Measurements from ENCODE around the gene ABR. TPM values are rescaled to one million over a fixed set of nuclear protein-coding genes. Genes with fewer than 3 reads are reported as not detected.

ABR gene
- total and polyA plus RNA-seq, 2 of the 8 experiments (the other 6 are each of a cell fraction or from before 2014, with no cell fraction given) = 44.8 to 47.2 TPM

DNA sequence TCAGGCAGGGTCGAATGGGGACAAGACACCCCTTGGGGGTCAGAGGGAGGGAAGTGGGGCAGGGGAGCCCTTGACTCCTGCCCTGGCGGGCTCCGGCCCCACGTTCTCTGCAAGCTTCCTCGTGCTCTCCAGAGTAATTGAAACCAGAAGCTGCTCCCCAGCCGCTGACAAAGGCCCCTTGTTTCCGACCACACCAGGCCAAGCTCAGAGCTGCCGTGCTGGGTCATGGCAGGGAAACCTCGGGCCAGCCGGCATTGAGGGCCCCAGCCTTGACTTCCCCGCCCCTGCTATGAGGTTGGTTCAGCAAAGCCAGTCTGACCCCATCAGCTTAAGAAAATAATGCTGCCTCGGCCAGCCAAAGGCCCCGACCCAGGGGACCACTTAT lies 139.6 kb downstream of the ABR start:
- ChIA-PET CTCF (ENCODE audit: partially characterized antibody) (interaction anchor here (1.3 to 6.3 kb wide), 4 partner anchors 15 to 41 kb away, joined by 3 to 41 read pairs (median 7); no protein-coding TSS in a partner anchor), POLR2A (ENCODE audit: partially characterized antibody) (interaction anchor here (1.2 to 1.6 kb wide), 2 partner anchors 10 to 12 kb away, joined by 3 to 5 read pairs; no protein-coding TSS in a partner anchor)
- Histone ChIP-seq H2BK15ac (ENCODE audit: low read length) (no peak overlapping the region), H3K4me3 (ENCODE audit: extremely low read depth in 1 of 4, insufficient read depth in 2 of 4, low read depth in 3 of 4, low read length in 4 of 4) (no peak overlapping the region), H2BK120ac (replicated peaks; ENCODE audit: low read depth, low read length) (no peak overlapping the region), H3K9ac (replicated peaks in 1 of 4; ENCODE audit: extremely low read depth in 1 of 4, low read depth in 3 of 4, low read length in 3 of 4) (no peak overlapping the region), H3K14ac (ENCODE audit: insufficient read length) (no peak overlapping the region), H3K56ac (replicated peaks; ENCODE audit: insufficient read length, low read depth, low read length) (no peak overlapping the region), H3K23ac (ENCODE audit: insufficient read length) (no peak overlapping the region), H3K9me3 (ENCODE audit: insufficient read depth in 2 of 2, low read depth in 1 of 2, low read length in 1 of 2) (no peaks in the 10 kb centered on the region), H2BK12ac (ENCODE audit: low read depth, low read length) (no peak overlapping the region), H2BK20ac (ENCODE audit: low read length) (no peak overlapping the region), H4K8ac (ENCODE audit: extremely low read depth, insufficient read depth, low read length) (no peak overlapping the region; the same call in 1 of the 2 replicates), H2AFZ (ENCODE audit: low read length) (no peak overlapping the region), H3K4me2 (ENCODE audit: insufficient read depth in 1 of 2, low read depth in 2 of 2, low read length in 2 of 2) (no peak overlapping the region), H2AK5ac (ENCODE audit: low read depth, low read length) (no peak overlapping the region), H3K27ac (ENCODE audit: low read depth, low read length) (no peak overlapping the region), H3K4ac (replicated peaks; ENCODE audit: insufficient read length, low read depth, low read length) (no peak overlapping the region), H4K5ac (ENCODE audit: insufficient read length, low read depth, low read length) (no peak overlapping the region), H4K20me1 (replicated peaks in 1 of 2; ENCODE audit: control insufficient read depth in 1 of 2, insufficient read depth in 2 of 2, low read length in 2 of 2) (peaks cover 0 to 3% of the 10 kb centered on the region in 2 experiments), H3K36me3 (ENCODE audit: control insufficient read depth in 2 of 4, insufficient read depth in 4 of 4, low read length in 3 of 4) (no peaks in the 10 kb centered on the region; a peak in 1 of 8 replicates), H3K79me1 (ENCODE audit: low read depth, low read length) (no peaks in the 10 kb centered on the region; the same call in 1 of the 2 replicates), H3K23me2 (ENCODE audit: low read depth, low read length) (no peaks in the 10 kb centered on the region; the same call in 1 of the 2 replicates), H3K18ac (ENCODE audit: extremely low read depth, low read length) (no peak overlapping the region), H4K91ac (replicated peaks; ENCODE audit: insufficient read length, low read length) (no peak overlapping the region), H2BK5ac (ENCODE audit: low read depth, low read length) (no peak overlapping the region), H3K79me2 (ENCODE audit: control insufficient read depth in 1 of 2, insufficient read depth in 2 of 2, low read length in 2 of 2) (no peaks in the 10 kb centered on the region), H3K4me1 (replicated peaks in 1 of 4; ENCODE audit: control insufficient read depth in 3 of 4, insufficient read depth in 4 of 4, low read length in 3 of 4) (peaks cover 0 to 11% (median 8%) of the 10 kb centered on the region in 4 experiments; a peak in 6 of 7 replicates), H3K27me3 (replicated peaks in 1 of 4; ENCODE audit: control insufficient read depth in 3 of 4, extremely low read depth in 1 of 4, insufficient read depth in 3 of 4, low read length in 3 of 4) (0 out of 7 replicates have a peak, but pooled peaks cover 0 to 2% (median 0%) of the 10 kb centered on the region in 4 experiments)
- TF ChIP-seq POLR2A (IDR thresholded peaks at IDR 0.05; ENCODE audit: control extremely low read depth in 1 of 2, low read depth in 2 of 2, low read length in 2 of 2) (no peak), CTBP2 (IDR thresholded peaks at IDR 0.05; ENCODE audit: borderline replicate concordance, insufficient read depth, insufficient read length, low read length) (no peak), RBBP5 (IDR thresholded peaks at IDR 0.05; ENCODE audit: borderline replicate concordance, low read depth, low read length) (no peak), POU5F1 (IDR thresholded peaks at IDR 0.05; ENCODE audit: low read depth, low read length) (no peak), EP300 (IDR thresholded peaks at IDR 0.05; ENCODE audit: borderline replicate concordance in 1 of 2, low read depth in 2 of 2, low read length in 2 of 2) (no peak), JUN (IDR thresholded peaks at IDR 0.05; ENCODE audit: low read depth, low read length) (no peak), CEBPB (IDR thresholded peaks at IDR 0.05; ENCODE audit: low read depth, low read length) (no peak), NRF1 (IDR thresholded peaks at IDR 0.05; ENCODE audit: low read depth, low read length) (no peak), KDM4A (IDR thresholded peaks at IDR 0.05; ENCODE audit: low read depth, low read length, severe bottlenecking) (no peak)
- TF ChIP-seq, protein P1, sequence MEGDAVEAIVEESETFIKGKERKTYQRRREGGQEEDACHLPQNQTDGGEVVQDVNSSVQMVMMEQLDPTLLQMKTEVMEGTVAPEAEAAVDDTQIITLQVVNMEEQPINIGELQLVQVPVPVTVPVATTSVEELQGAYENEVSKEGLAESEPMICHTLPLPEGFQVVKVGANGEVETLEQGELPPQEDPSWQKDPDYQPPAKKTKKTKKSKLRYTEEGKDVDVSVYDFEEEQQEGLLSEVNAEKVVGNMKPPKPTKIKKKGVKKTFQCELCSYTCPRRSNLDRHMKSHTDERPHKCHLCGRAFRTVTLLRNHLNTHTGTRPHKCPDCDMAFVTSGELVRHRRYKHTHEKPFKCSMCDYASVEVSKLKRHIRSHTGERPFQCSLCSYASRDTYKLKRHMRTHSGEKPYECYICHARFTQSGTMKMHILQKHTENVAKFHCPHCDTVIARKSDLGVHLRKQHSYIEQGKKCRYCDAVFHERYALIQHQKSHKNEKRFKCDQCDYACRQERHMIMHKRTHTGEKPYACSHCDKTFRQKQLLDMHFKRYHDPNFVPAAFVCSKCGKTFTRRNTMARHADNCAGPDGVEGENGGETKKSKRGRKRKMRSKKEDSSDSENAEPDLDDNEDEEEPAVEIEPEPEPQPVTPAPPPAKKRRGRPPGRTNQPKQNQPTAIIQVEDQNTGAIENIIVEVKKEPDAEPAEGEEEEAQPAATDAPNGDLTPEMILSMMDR (IDR thresholded peaks at IDR 0.05; ENCODE audit: control extremely low read depth in 1 of 3, insufficient read depth in 1 of 3, low read depth in 1 of 3, low read length in 3 of 3) = no peak
- FAIRE-seq (no peak), DNase-seq (ENCODE audit: low read depth in 1 of 2, low spot score in 2 of 2) (no peak)
- WGBS, 2 experiments (ENCODE audit: extremely low coverage in 1 of 2, insufficient coverage in 1 of 2, insufficient read length in 1 of 2, insufficient replicate concordance in 2 of 2, low coverage in 1 of 2, low lambda C conversion rate in 2 of 2, missing lambda C conversion rate in 1 of 2) = 88% methylated on average over 10 of the region's 13 CpGs; no CpG with 5 or more reads in 1 of the 2 experiments
